Measurements from ENCODE around the gene C10orf53.

GRCh38 chr10:49647554-49647953 is 31.9 kb upstream of the C10orf53 start:
- TF ChIP-seq POLR2A (IDR thresholded peaks at IDR 0.05) (no peak), CTCF (IDR thresholded peaks at IDR 0.05) (no peak), EP300 (IDR thresholded peaks at IDR 0.05) (no peak), POLR2AphosphoS5 (IDR thresholded peaks at IDR 0.05) (no peak)

All from stomach (tissue), 4 donors.